H1 (cell line): Measurements from ENCODE around the gene NSG2. TPM values are rescaled to one million over a fixed set of nuclear protein-coding genes. Genes with fewer than 3 reads are reported as not detected.

Experiments
- E2F6 ChIP-seq: IDR thresholded peaks from 2 replicates; pipeline ENCODE4 v1.6.1; 2012; ENCODE audit warnings: inconsistent platforms
- KDM1A ChIP-seq: fragments of 200-600, 300-600 bp; sonication (generic); IDR thresholded peaks from 2 replicates; pipeline ENCODE4 v1.7.1; 2016; ENCODE audit warnings: mild to moderate bottlenecking, low read length, borderline replicate concordance
- NANOG ChIP-seq: IDR thresholded peaks from 2 replicates; pipeline ENCODE4 v1.6.1; 2011; ENCODE audit warnings: low read length, low read depth, mild to moderate bottlenecking, inconsistent platforms; ENCODE audit not compliant: insufficient read depth, poor library complexity, severe bottlenecking
- RBBP5 ChIP-seq: IDR thresholded peaks from 2 replicates; pipeline ENCODE4 v1.7.1; 2012; ENCODE audit warnings: low read depth, mild to moderate bottlenecking, inconsistent platforms, low read length, moderate library complexity, borderline replicate concordance
- SIN3A ChIP-seq, 2 experiments: IDR thresholded peaks in 1 of 2; conservative IDR thresholded peaks in 1 of 2; 2 replicates each; pipeline ENCODE4 v1.6.1; 2011 to 2012; ENCODE audit warnings: low read length in 2 of 2, improper control_type of control experiment in 1 of 2, low read depth in 1 of 2, mild to moderate bottlenecking in 1 of 2
- SP4 ChIP-seq: IDR thresholded peaks from 2 replicates; pipeline ENCODE4 v1.6.1; 2012; ENCODE audit warnings: low read length, inconsistent platforms
- TAF1 ChIP-seq: IDR thresholded peaks from 2 replicates; pipeline ENCODE4 v1.6.1; 2011; ENCODE audit warnings: mild to moderate bottlenecking, low read depth, low read length
- polyA plus RNA-seq, 7 experiments: library from polyadenylated mRNA; depleted of rRNA in 3 of 7; stranded (reverse) in 5 of 7; unstranded in 2 of 7; fragments of >200 nt in 5 of 7; fragments of 200-250 nt in 2 of 7; gene quantifications; 1 replicate in 5 of 7; 2 replicates in 1 of 7; 4 replicates in 1 of 7; pipeline versions ENCODE4 v1.2.1 to v1.2.3, GENCODE V29; 2011 to 2013; ENCODE audit warnings: missing spikeins in 2 of 7, mixed read lengths in 2 of 7
- total RNA-seq: library from RNA; stranded (reverse); fragmentation: NEBNext Ultra II Directional; extraction: Animal tissue kit (Norgen Biotek cat#: 25700); gene quantifications from 2 replicates; pipeline ENCODE4 v1.2.1, GENCODE V29; 2021

The NSG2 gene
- total and polyA plus RNA-seq, 2 of the 8 experiments (the other 6 are each of a cell fraction or from before 2014, with no cell fraction given) = 0.56 to 0.78 TPM

GRCh38 chr5:174030286-174030685 is 15.2 kb upstream of the NSG2 start (continued):
- TF ChIP-seq TAF1 (no peak), SIN3A (conservative IDR thresholded peaks at IDR 0.05 in 1 of 2, IDR thresholded peaks at IDR 0.05 in 1 of 2; ENCODE audit: low read depth in 1 of 2, low read length in 2 of 2) (no peak), KDM1A (no peak), NANOG (no peak), RBBP5 (no peak), E2F6 (no peak), SP4 (no peak)
